ENCODE measurements around the gene TTLL11.
"Not testable (repeated sequence)": the region's sequence is repeated elsewhere in the genome, so short reads cannot be mapped to it uniquely, and the experiment has no call there.

The TTLL11 gene

GRCh38 chr9:121807069-121807822, 285.9 kb downstream of the TTLL11 start:
- no peak for DNase-seq

- DNase-seq, result no peak
These were observed 290.4 kb downstream of the TTLL11 start for GRCh38 chr9:121802753-121803152.

GRCh38 chr9:121801579-121801978, 291.5 kb downstream of the TTLL11 start:
- no peak for DNase-seq

- DNase-seq, result no peak
These were observed 292.7 kb downstream of the TTLL11 start for GRCh38 chr9:121800376-121800775.

- no peak for DNase-seq
These were observed 294.2 kb downstream of the TTLL11 start for GRCh38 chr9:121798941-121799340.

GRCh38 chr9:121797081-121797480, 296.0 kb downstream of the TTLL11 start:
- no peak for DNase-seq

GRCh38 chr9:121794334-121794733, 298.8 kb downstream of the TTLL11 start:
- not testable (repeated sequence) for DNase-seq

- DNase-seq, result not testable (repeated sequence)
These were observed 300.6 kb downstream of the TTLL11 start for GRCh38 chr9:121792476-121792875.

GRCh38 chr9:121790841-121791240, 302.3 kb downstream of the TTLL11 start:
- DNase-seq, result no peak

- DNase-seq, result no peak
These were observed 304.3 kb downstream of the TTLL11 start for GRCh38 chr9:121788686-121789366.

- DNase-seq, result no peak
These were observed 306.1 kb downstream of the TTLL11 start for GRCh38 chr9:121786998-121787422.

- DNase-seq, result no peak
These were observed 306.6 kb downstream of the TTLL11 start for GRCh38 chr9:121786543-121786948.

- DNase-seq, result no peak
These were observed 307.2 kb downstream of the TTLL11 start for GRCh38 chr9:121785673-121786542.

GRCh38 chr9:121784731-121785411, 308.2 kb downstream of the TTLL11 start:
- no peak for DNase-seq

- DNase-seq, result no peak
These were observed 309.3 kb downstream of the TTLL11 start for GRCh38 chr9:121783521-121784507.

- DNase-seq, result no peak
These were observed 310.0 kb downstream of the TTLL11 start for GRCh38 chr9:121783111-121783510.

- DNase-seq, result no peak
These were observed 310.5 kb downstream of the TTLL11 start for GRCh38 chr9:121782514-121783110.

GRCh38 chr9:121781701-121782464, 311.2 kb downstream of the TTLL11 start:
- no peak for DNase-seq

GRCh38 chr9:121781145-121781548, 312.0 kb downstream of the TTLL11 start:
- no peak for DNase-seq

Measured in SW 1271 (cell line).